GM21526 (cell line): ENCODE results near the gene ERBB4.

ENCODE experiments used
- ATAC-seq: cut with Tn5 transposase; IDR thresholded peaks from one replicate; pipeline ENCODE4 v1.9.1; 2021; ENCODE audit warnings: moderate library complexity; ENCODE audit not compliant: unreplicated experiment, low FRiP score

The ERBB4 gene

GRCh38 chr2:212441821-212442220 lies 96.8 kb downstream of the ERBB4 start:
- ATAC-seq, result no peak

GRCh38 chr2:212441141-212441540 lies 97.5 kb downstream of the ERBB4 start:
- no peak for ATAC-seq

- no peak for ATAC-seq
Observed at GRCh38 chr2:212428681-212429478, 109.7 kb downstream of the ERBB4 start.

- no peak for ATAC-seq
Observed at GRCh38 chr2:212427638-212428037, 111.0 kb downstream of the ERBB4 start.

- no peak for ATAC-seq
Observed at GRCh38 chr2:212426637-212427412, 111.8 kb downstream of the ERBB4 start.

- no peak for ATAC-seq
Observed at GRCh38 chr2:212424082-212424481, 114.5 kb downstream of the ERBB4 start.

- no peak for ATAC-seq
Observed at GRCh38 chr2:212423089-212423488, 115.5 kb downstream of the ERBB4 start.

GRCh38 chr2:212421556-212422334 lies 116.9 kb downstream of the ERBB4 start:
- no peak for ATAC-seq

- ATAC-seq, result no peak
Observed at GRCh38 chr2:212416086-212416485, 122.5 kb downstream of the ERBB4 start.

- ATAC-seq, result no peak
Observed at GRCh38 chr2:212414767-212415211, 123.8 kb downstream of the ERBB4 start.

GRCh38 chr2:212409560-212409959 lies 129.0 kb downstream of the ERBB4 start:
- no peak for ATAC-seq

- no peak for ATAC-seq
Observed at GRCh38 chr2:212408524-212408923, 130.1 kb downstream of the ERBB4 start.

GRCh38 chr2:212406716-212407115 lies 131.9 kb downstream of the ERBB4 start:
- ATAC-seq, result no peak

- ATAC-seq, result no peak
Observed at GRCh38 chr2:212402316-212402715, 136.3 kb downstream of the ERBB4 start.

GRCh38 chr2:212398316-212398715 lies 140.3 kb downstream of the ERBB4 start:
- ATAC-seq, result no peak

- ATAC-seq, result no peak
Observed at GRCh38 chr2:212392544-212392943, 146.1 kb downstream of the ERBB4 start.

- no peak for ATAC-seq
Observed at GRCh38 chr2:212392043-212392442, 146.6 kb downstream of the ERBB4 start.

- no peak for ATAC-seq
Observed at GRCh38 chr2:212387146-212387545, 151.5 kb downstream of the ERBB4 start.

GRCh38 chr2:212385241-212385640 lies 153.4 kb downstream of the ERBB4 start:
- ATAC-seq, result no peak

GRCh38 chr2:212384027-212384426 lies 154.6 kb downstream of the ERBB4 start:
- ATAC-seq, result no peak
